HCT116 (cell line): ENCODE data around the gene LMCD1. TPM values are rescaled to one million over a fixed set of nuclear protein-coding genes. Genes with fewer than 3 reads are reported as not detected.

Experiments used
- ATAC-seq: fragments of 200-7000 bp; cut with Tn5 transposase; 2 replicates; pipeline ENCODE4 v1.9.1; 2020; ENCODE audit warnings: mild to moderate bottlenecking, moderate library complexity
- BruUV-seq: library from RNA; stranded (reverse); fragments of 400-500 nt; replicated peaks from 2 replicates; lab custom pipeline; 2021; lab: Mats Ljungman, UMichigan
- CTCF ChIA-PET: fragments of 300-600 bp; sonication (Branson Sonifier 250); formaldehyde crosslinking; loops from one replicate; lab custom pipeline; 2021; ENCODE audit warnings: antibody characterized with exemption; lab: Charles Lee
- POLR2A ChIA-PET: fragments of 300-600, 350-600 bp; sonication (Branson Sonifier 250); formaldehyde crosslinking; loops from one replicate; lab custom pipeline; 2021; ENCODE audit warnings: antibody characterized with exemption; lab: Charles Lee
- RAD21 ChIA-PET, 2 experiments: fragments of 300-600 bp; sonication (Branson Sonifier 250); formaldehyde crosslinking; loops; one replicate each; lab custom pipeline; 2023; ENCODE audit warnings: low total read pairs in 2 of 2; ENCODE audit not compliant: uncharacterized antibody in 2 of 2, unreplicated experiment in 2 of 2, low non-redundant PET in 1 of 2; lab: Charles Lee
- DNase-seq: peaks from one replicate; pipeline ENCODE4 v3.0.0-alpha.2; 2010; ENCODE audit warnings: low read depth, low spot score
- H2AFZ ChIP-seq: fragments of 200-600 bp; shearing (Covaris generic), sonication (generic); 2 replicates; pipeline ENCODE4 v1.6.1; 2017; ENCODE audit warnings: low read depth, mixed run types, mixed read lengths, antibody characterized with exemption, low read length; ENCODE audit not compliant: poor library complexity, severe bottlenecking
- H3K27ac ChIP-seq: 2 replicates; pipeline ENCODE4 v1.5.1; 2012; ENCODE audit warnings: low read depth, low read length
- H3K27me3 ChIP-seq: fragments of 200-600 bp; sonication (generic); 2 replicates; pipeline ENCODE4 v1.6.1; 2016; ENCODE audit warnings: mixed run types, low read length, mixed read lengths; ENCODE audit not compliant: insufficient read depth
- H3K36me3 ChIP-seq, 2 experiments: fragments of 200-500 bp in 1 of 2; fragments of 200-600 bp in 1 of 2; sonication (Bioruptor generic) in 1 of 2; sonication (generic) in 1 of 2; 2 replicates each; pipeline versions ENCODE4 v1.5.1 to v1.6.1; 2014 to 2016; ENCODE audit warnings: low read length in 2 of 2, inconsistent platforms in 1 of 2, mixed read lengths in 1 of 2, mixed run types in 1 of 2; ENCODE audit not compliant: insufficient read depth in 2 of 2, control insufficient read depth in 1 of 2
- H3K4me1 ChIP-seq, 2 experiments: fragments of 200-600 bp in 1 of 2; sonication (generic) in 1 of 2; 2 replicates each; pipeline versions ENCODE4 v1.5.1 to v1.6.1; 2012 to 2017; ENCODE audit warnings: low read length in 2 of 2, inconsistent platforms in 1 of 2, mild to moderate bottlenecking in 1 of 2, mixed read lengths in 1 of 2, mixed run types in 1 of 2, moderate library complexity in 1 of 2; ENCODE audit not compliant: insufficient read depth in 2 of 2, control insufficient read depth in 1 of 2
- H3K4me2 ChIP-seq: fragments of 200-600 bp; sonication (generic); 2 replicates; pipeline ENCODE4 v1.6.1; 2017; ENCODE audit warnings: mixed run types, low read length, mixed read lengths
- H3K4me3 ChIP-seq, 2 experiments: fragments of 200-600 bp in 1 of 2; sonication (generic) in 1 of 2; replicated peaks in 1 of 2; 2 replicates each; pipeline ENCODE4 v1.5.1; 2011 to 2016; ENCODE audit warnings: low read length in 2 of 2, control low read depth in 1 of 2, low read depth in 1 of 2, mild to moderate bottlenecking in 1 of 2, mixed read lengths in 1 of 2, mixed run types in 1 of 2
- H3K79me2 ChIP-seq: fragments of 200-600 bp; sonication (generic); 2 replicates; pipeline ENCODE4 v1.6.1; 2017; ENCODE audit warnings: mild to moderate bottlenecking, mixed run types, low read length, moderate library complexity, mixed read lengths; ENCODE audit not compliant: insufficient read depth
- H3K9ac ChIP-seq: fragments of 200-600 bp; sonication (generic); 2 replicates; pipeline ENCODE4 v1.6.1; 2016; ENCODE audit warnings: low read length, mixed read lengths
- H3K9me2 ChIP-seq: fragments of 200-600 bp; sonication (generic), shearing (Covaris generic); 2 replicates; pipeline ENCODE4 v1.6.1; 2017; ENCODE audit warnings: mixed run types, mild to moderate bottlenecking, moderate library complexity; ENCODE audit not compliant: insufficient read depth
- H3K9me3 ChIP-seq, 2 experiments: fragments of 200-500 bp in 1 of 2; fragments of 200-600 bp in 1 of 2; sonication (Bioruptor generic) in 1 of 2; sonication (generic) in 1 of 2; 2 replicates each; pipeline ENCODE4 v1.6.1; 2014 to 2017; ENCODE audit warnings: low read length in 2 of 2, mixed read lengths in 2 of 2, inconsistent platforms in 1 of 2, low read depth in 1 of 2, mild to moderate bottlenecking in 1 of 2, mixed run types in 1 of 2, moderate library complexity in 1 of 2; ENCODE audit not compliant: control insufficient read depth in 1 of 2, insufficient read depth in 1 of 2
- H4K20me1 ChIP-seq: fragments of 200-600 bp; sonication (generic), shearing (Covaris generic); 2 replicates; pipeline ENCODE4 v1.6.1; 2017; ENCODE audit warnings: mixed run types, mild to moderate bottlenecking, moderate library complexity; ENCODE audit not compliant: insufficient read depth
- CEBPB ChIP-seq: IDR thresholded peaks from 2 replicates; pipeline ENCODE4 v1.6.1; 2012; ENCODE audit warnings: low read depth
- CTCF ChIP-seq, 3 experiments: fragments of 200-600 bp in 1 of 3; sonication (generic) in 1 of 3; IDR thresholded peaks in 2 of 3; conservative IDR thresholded peaks in 1 of 3; 2 replicates each; pipeline ENCODE4 v1.5.1; 2012 to 2017; ENCODE audit warnings: low read depth in 2 of 3, low read length in 2 of 3, antibody characterized with exemption in 1 of 3, borderline replicate concordance in 1 of 3, control low read depth in 1 of 3, mild to moderate bottlenecking in 1 of 3, mixed read lengths in 1 of 3, mixed run types in 1 of 3, moderate library complexity in 1 of 3; ENCODE audit not compliant: insufficient read depth in 1 of 3
- EGR1 ChIP-seq: IDR thresholded peaks from 2 replicates; pipeline ENCODE4 v1.6.1; 2012; ENCODE audit warnings: low read depth
- EZH2phosphoT487 ChIP-seq: fragments of 200-600 bp; IDR thresholded peaks from 2 replicates; pipeline ENCODE4 v1.6.1; 2018; ENCODE audit warnings: antibody characterized with exemption, borderline replicate concordance
- POLR2A ChIP-seq: IDR thresholded peaks from 2 replicates; pipeline ENCODE4 v1.7.0; 2011; ENCODE audit warnings: borderline replicate concordance; ENCODE audit not compliant: insufficient read depth, insufficient read length; ENCODE audit errors: extremely low read depth
- POLR2AphosphoS5 ChIP-seq: IDR thresholded peaks from 2 replicates; pipeline ENCODE4 v1.6.1; 2011; ENCODE audit warnings: mild to moderate bottlenecking, low read depth, low read length, moderate library complexity
- YY1 ChIP-seq: IDR thresholded peaks from 2 replicates; pipeline ENCODE4 v1.6.1; 2011; ENCODE audit warnings: low read length, low read depth, moderate library complexity, mild to moderate bottlenecking; ENCODE audit not compliant: insufficient replicate concordance; ENCODE audit errors: extremely low read depth
- ZNF274 ChIP-seq: fragments of 200-500 bp; sonication (Bioruptor generic); IDR thresholded peaks from 2 replicates; pipeline ENCODE4 v1.6.1; 2014; ENCODE audit warnings: mild to moderate bottlenecking, low read depth, low read length, inconsistent platforms
- intact Hi-C: fragments of 100-400 bp; cut with micrococcal nuclease; formaldehyde crosslinking; loops from 2 replicates; pipeline ENCODE4 v1.10.0; 2022
- total RNA-seq: library from RNA; stranded (reverse); gene quantifications from one replicate; pipeline ENCODE4 v1.2.1, GENCODE V29; 2021; ENCODE audit not compliant: unreplicated experiment
- TF ChIP-seq, protein P1 (sequence below): IDR thresholded peaks from 2 replicates; pipeline ENCODE4 v1.6.1; 2012; ENCODE audit warnings: low read depth
- TF ChIP-seq, protein P2 (sequence below): IDR thresholded peaks from 2 replicates; pipeline ENCODE4 v1.6.1; 2012
- TF ChIP-seq, protein P3 (sequence below): IDR thresholded peaks from 2 replicates; pipeline ENCODE4 v1.6.1; 2011; ENCODE audit warnings: mild to moderate bottlenecking, low read length, moderate library complexity; ENCODE audit not compliant: insufficient replicate concordance; ENCODE audit errors: extremely low read depth

The LMCD1 gene
- total RNA-seq, 1 experiment from 2014 or later = 4.6 TPM

GRCh38 chr3:8548502-8549275, 47.1 kb downstream of the LMCD1 start (continued):
- TF ChIP-seq, protein P1, sequence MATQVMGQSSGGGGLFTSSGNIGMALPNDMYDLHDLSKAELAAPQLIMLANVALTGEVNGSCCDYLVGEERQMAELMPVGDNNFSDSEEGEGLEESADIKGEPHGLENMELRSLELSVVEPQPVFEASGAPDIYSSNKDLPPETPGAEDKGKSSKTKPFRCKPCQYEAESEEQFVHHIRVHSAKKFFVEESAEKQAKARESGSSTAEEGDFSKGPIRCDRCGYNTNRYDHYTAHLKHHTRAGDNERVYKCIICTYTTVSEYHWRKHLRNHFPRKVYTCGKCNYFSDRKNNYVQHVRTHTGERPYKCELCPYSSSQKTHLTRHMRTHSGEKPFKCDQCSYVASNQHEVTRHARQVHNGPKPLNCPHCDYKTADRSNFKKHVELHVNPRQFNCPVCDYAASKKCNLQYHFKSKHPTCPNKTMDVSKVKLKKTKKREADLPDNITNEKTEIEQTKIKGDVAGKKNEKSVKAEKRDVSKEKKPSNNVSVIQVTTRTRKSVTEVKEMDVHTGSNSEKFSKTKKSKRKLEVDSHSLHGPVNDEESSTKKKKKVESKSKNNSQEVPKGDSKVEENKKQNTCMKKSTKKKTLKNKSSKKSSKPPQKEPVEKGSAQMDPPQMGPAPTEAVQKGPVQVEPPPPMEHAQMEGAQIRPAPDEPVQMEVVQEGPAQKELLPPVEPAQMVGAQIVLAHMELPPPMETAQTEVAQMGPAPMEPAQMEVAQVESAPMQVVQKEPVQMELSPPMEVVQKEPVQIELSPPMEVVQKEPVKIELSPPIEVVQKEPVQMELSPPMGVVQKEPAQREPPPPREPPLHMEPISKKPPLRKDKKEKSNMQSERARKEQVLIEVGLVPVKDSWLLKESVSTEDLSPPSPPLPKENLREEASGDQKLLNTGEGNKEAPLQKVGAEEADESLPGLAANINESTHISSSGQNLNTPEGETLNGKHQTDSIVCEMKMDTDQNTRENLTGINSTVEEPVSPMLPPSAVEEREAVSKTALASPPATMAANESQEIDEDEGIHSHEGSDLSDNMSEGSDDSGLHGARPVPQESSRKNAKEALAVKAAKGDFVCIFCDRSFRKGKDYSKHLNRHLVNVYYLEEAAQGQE = no peak
- TF ChIP-seq POLR2A = no peak
- TF ChIP-seq, protein P2, sequence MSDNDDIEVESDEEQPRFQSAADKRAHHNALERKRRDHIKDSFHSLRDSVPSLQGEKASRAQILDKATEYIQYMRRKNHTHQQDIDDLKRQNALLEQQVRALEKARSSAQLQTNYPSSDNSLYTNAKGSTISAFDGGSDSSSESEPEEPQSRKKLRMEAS = no peak

DNA sequence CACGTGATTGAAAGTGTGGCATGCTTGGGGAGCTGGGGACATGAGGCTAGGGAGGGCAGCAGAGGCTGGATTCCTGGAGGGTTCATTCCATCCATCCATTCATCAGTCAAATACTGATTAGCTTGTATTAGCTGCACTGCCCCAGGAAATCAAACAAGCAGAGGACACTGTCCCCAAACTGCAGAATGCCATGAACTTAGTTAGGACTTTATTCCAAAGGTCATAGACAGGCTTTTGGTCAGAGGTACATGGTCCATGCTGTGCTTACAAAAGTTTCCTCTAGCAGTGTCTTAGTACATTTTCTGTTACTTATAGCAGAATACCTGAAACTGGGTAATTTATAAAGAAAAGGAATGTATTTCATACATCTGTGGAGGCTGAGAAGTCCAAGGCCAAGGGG, 47.7 kb downstream of the LMCD1 start:
- BruUV-seq = no TSS peak
- DNase-seq = no peak
- Histone ChIP-seq H3K9me3 (no peaks in the 10 kb centered on the region), H3K36me3 (no peaks in the 10 kb centered on the region), H2AFZ (no peak overlapping the region), H3K4me2 (no peak overlapping the region), H3K4me1 (no peaks in the 10 kb centered on the region), H3K27ac (no peak overlapping the region), H3K27me3 (no peaks in the 10 kb centered on the region), H4K20me1 (no peaks in the 10 kb centered on the region), H3K79me2 (no peaks in the 10 kb centered on the region), H3K4me3 (no peak overlapping the region), H3K9ac (no peak overlapping the region), H3K9me2 (no peaks in the 10 kb centered on the region)
- RAD21 ChIA-PET = no interaction called here
- ATAC-seq = no peak
- CTCF ChIA-PET = no interaction called here
- intact Hi-C loops = no loop called here
- POLR2A ChIA-PET = no interaction called here
- TF ChIP-seq EZH2phosphoT487 (no peak), EGR1 (no peak), ZNF274 (no peak), CTCF (IDR thresholded peaks at IDR 0.05 in 2 of 3, conservative IDR thresholded peaks at IDR 0.05 in 1 of 3; ENCODE audit: borderline replicate concordance in 1 of 3, insufficient read depth in 1 of 3, low read depth in 2 of 3, low read length in 2 of 3) (no peak), CEBPB (no peak), YY1 (no peak), POLR2AphosphoS5 (no peak)
- TF ChIP-seq, protein P2 = no peak
- TF ChIP-seq, protein P3, sequence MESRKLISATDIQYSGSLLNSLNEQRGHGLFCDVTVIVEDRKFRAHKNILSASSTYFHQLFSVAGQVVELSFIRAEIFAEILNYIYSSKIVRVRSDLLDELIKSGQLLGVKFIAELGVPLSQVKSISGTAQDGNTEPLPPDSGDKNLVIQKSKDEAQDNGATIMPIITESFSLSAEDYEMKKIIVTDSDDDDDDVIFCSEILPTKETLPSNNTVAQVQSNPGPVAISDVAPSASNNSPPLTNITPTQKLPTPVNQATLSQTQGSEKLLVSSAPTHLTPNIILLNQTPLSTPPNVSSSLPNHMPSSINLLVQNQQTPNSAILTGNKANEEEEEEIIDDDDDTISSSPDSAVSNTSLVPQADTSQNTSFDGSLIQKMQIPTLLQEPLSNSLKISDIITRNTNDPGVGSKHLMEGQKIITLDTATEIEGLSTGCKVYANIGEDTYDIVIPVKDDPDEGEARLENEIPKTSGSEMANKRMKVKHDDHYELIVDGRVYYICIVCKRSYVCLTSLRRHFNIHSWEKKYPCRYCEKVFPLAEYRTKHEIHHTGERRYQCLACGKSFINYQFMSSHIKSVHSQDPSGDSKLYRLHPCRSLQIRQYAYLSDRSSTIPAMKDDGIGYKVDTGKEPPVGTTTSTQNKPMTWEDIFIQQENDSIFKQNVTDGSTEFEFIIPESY = no peak
